HG02870 (cell line): ENCODE measurements around the gene RAPGEF3.

Source experiments
- ATAC-seq: cut with Tn5 transposase; IDR thresholded peaks from one replicate; pipeline ENCODE4 v1.9.1; 2021; ENCODE audit warnings: mild to moderate bottlenecking, moderate library complexity; ENCODE audit not compliant: unreplicated experiment

The RAPGEF3 gene

GRCh38 chr12:47725893-47726292, 32.8 kb downstream of the RAPGEF3 start:
- ATAC-seq: peak; percentile 67

- no peak for ATAC-seq
Measured at GRCh38 chr12:47725091-47725772, 33.4 kb downstream of the RAPGEF3 start, which contains the start of gene ENDOU. ENDOU (minus strand) TSS chr12:47725490; CDS start chr12:47725413, 77 bp downstream.

GRCh38 chr12:47722941-47723631, 35.6 kb downstream of the RAPGEF3 start:
- ATAC-seq: no peak

- no peak for ATAC-seq
Measured at GRCh38 chr12:47722136-47722834, 36.4 kb downstream of the RAPGEF3 start.

GRCh38 chr12:47721431-47721973, 37.2 kb downstream of the RAPGEF3 start:
- no peak for ATAC-seq

GRCh38 chr12:47718531-47718930, 40.1 kb downstream of the RAPGEF3 start:
- ATAC-seq: no peak

- ATAC-seq: no peak
Measured at GRCh38 chr12:47717443-47718193, 41.1 kb downstream of the RAPGEF3 start.

- no peak for ATAC-seq
Measured at GRCh38 chr12:47717046-47717442, 41.6 kb downstream of the RAPGEF3 start.

GRCh38 chr12:47715877-47716548, 42.7 kb downstream of the RAPGEF3 start:
- ATAC-seq: no peak

GRCh38 chr12:47715393-47715876, 43.2 kb downstream of the RAPGEF3 start:
- peak; percentile 78 for ATAC-seq

- no peak for ATAC-seq
Measured at GRCh38 chr12:47714826-47715386, 43.8 kb downstream of the RAPGEF3 start.

GRCh38 chr12:47712171-47712570, 46.5 kb downstream of the RAPGEF3 start:
- no peak for ATAC-seq

GRCh38 chr12:47711448-47711847, 47.2 kb downstream of the RAPGEF3 start:
- no peak for ATAC-seq

- no peak for ATAC-seq
Measured at GRCh38 chr12:47710278-47710677, 48.4 kb downstream of the RAPGEF3 start.

- ATAC-seq: no peak
Measured at GRCh38 chr12:47709671-47710070, 49.0 kb downstream of the RAPGEF3 start.

GRCh38 chr12:47709237-47709636, 49.4 kb downstream of the RAPGEF3 start:
- ATAC-seq: no peak

GRCh38 chr12:47707905-47708543, 50.7 kb downstream of the RAPGEF3 start:
- peak; percentile 33 for ATAC-seq

- ATAC-seq: no peak
Measured at GRCh38 chr12:47707355-47707754, 51.3 kb downstream of the RAPGEF3 start.
